Head of caudate nucleus (tissue), 42 donors: ENCODE data around the gene MEI1.
A peak's percentile ranks its signal among the peaks of the same experiment; 100 is the strongest.
"Not testable (repeated sequence)": the region's sequence is repeated elsewhere in the genome, so short reads cannot be mapped to it uniquely, and the experiment has no call there.

Source experiments
- DNase-seq, 42 donors: peaks; one replicate each; pipeline versions ENCODE4 v3.0.0 to v3.0.0-alpha.2; 2020 to 2021; ENCODE audit warnings: mixed read lengths in 7 of 42
- intact Hi-C: fragments of 100-400 bp; cut with DNase I; formaldehyde crosslinking; loops from one replicate; pipeline ENCODE4 v1.15.0; 2022

MEI1 gene, protein sequence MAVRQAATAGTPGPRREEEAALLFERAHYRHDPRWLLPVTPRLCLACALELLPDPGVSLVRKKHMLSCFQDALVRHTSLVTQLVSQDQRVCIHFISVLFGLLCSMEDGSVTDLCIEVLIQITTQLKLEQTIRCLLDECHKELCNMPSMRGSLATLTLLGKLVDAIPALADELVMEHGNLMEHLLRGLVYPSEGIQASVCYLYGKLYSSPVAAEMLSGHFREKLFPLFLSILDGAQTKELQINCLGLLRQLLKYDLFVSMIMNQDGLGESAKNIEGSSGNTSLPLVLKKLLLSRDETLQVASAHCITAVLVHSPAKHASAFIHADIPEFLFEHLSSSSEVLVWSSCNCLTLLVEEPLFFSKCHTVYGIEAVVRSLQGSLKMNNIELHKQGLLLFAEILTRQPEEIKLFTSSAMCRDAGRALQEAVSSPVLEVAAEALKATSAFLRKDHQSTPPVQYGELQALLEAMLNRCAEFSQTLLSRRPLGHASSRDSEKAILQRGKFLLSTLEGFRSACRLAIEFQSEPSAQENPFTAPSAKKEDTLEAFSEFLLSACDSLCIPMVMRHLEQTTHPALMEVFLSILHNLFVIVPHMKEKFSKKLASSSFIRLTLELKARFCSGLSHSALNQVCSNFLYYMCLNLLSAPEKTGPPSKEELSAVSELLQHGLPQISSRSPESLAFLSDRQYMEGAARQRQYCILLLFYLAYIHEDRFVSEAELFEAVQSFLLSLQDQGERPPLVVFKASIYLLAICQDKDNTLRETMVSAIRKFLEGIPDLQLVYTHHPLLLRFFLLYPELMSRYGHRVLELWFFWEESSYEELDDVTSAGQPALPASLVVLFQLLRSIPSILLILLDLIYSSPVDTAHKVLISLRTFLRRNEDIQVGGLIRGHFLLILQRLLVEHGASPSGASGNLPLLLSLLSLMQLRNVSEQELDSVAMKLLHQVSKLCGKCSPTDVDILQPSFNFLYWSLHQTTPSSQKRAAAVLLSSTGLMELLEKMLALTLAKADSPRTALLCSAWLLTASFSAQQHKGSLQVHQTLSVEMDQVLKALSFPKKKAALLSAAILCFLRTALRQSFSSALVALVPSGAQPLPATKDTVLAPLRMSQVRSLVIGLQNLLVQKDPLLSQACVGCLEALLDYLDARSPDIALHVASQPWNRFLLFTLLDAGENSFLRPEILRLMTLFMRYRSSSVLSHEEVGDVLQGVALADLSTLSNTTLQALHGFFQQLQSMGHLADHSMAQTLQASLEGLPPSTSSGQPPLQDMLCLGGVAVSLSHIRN

GRCh38 chr22:41699264-41700107 lies at the start of gene MEI1:
TSS of gene MEI1 (plus strand) at chr22:41699503. CDS start at chr22:41699539, 36 bp downstream.
- intact Hi-C loops, result no loop called here

DNA sequence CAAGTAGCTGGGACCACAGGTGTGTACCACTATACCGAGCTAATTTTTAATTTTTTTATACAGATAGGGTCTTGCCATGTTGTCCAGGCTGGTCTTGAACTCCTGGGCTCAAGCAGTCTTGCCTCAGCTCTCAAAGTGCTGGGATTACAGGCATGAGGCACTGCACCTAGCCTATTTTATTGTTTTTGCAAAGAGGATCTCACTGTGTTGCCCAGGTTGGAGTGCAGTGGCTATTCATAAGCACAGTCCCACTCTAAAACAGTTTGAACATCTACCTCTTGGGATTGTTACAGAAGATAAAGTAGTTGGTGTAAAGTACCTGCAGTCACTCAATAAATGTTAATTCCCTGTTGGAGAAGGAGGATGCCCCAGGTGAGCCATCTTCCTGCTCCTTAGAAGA lies 49.1 kb upstream of the MEI1 start:
- intact Hi-C loops, result no loop called here
- DNase-seq, result no peak

More at GRCh38 chr22:41699264-41700107, at the start of gene MEI1:
- peak; percentile 70 to 95 (median 88) for DNase-seq

DNA sequence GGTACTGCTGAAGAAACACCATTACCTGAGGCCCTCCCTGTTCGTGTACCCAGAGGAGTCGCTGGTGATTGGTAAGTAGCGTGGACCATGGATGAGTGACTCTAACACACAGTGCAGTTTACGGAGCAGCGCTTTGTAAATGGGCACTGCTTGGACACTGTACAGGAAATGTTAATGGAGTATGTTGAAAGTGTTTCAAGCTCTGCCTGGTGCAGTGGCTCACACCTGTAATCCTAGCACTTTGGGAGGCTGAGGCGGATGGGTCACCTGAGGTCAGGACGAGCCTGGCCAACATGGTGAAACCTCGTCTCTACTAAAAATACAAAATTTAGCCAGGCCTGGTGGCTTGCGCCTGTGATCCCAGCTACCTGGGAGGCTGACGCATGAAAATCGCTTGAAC lies 48.5 kb upstream of the MEI1 start:
- intact Hi-C loops, result no loop called here
- no peak for DNase-seq

DNA sequence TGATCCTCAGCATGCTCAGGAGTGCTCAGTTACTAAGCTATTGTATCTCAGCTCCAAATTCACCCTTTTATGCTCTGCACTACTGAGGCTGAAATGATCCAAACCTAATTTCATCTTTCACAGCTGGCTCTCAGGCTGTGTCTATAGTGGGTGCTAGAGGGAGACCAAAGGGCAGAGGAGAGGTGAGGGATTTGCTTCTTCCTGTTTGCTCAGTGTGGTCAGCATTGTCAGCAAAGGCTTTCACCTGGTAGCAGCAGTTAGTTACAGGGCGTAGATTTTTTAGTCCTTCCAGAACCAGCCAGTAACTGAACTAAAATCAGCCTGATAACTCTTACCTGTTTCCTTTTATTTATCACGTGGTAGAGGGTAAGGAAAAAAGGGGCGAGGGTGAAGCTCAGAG lies 45.0 kb upstream of the MEI1 start:
- intact Hi-C loops, result no loop called here
- DNase-seq, result no peak

DNA sequence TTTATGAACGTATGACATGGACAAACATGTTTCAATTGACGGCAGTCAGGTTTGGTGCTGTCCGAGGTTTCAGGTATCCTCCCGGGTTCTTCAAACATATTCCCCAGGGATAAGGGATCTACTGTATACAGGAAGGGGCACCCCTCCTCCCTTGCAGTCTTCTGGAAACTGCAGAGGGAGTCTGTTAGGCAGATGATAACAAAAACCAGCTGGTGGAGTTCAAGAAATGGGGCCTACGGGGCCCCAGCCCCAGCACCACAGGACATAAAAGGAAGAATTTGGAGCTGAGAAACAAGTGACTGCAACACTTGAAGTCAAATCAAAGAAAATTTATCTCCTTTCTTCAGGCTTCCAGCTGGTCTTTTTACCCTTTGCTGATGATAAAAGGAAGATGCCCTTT lies 42.7 kb upstream of the MEI1 start:
- intact Hi-C loops, result no loop called here
- no peak for DNase-seq

- intact Hi-C loops, result no loop called here
These were observed 41.6 kb upstream of the MEI1 start for GRCh38 chr22:41657709-41658108.

GRCh38 chr22:41658869-41659268 lies 40.4 kb upstream of the MEI1 start:
- DNase-seq, result no peak

More at GRCh38 chr22:41657709-41658108, 41.6 kb upstream of the MEI1 start:
- no peak for DNase-seq

DNA sequence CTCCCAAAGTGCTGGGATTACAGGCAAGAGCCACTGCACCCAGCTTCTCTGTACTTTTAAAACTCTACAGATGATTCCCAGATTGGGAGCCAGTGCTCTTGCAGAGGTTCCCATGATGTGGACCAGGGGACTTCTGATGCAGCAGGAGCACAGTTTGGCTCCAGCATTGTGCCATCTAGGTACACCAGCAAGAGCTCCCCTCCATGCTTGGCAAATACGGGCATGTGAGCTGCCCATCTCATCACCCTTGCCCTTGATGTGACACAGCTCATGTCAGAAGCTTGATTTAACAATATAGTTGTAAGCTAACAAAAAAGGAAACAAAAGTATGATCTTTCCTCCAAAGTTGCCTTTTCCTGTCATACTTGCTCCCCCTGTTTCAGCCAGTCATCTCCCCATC lies 39.4 kb upstream of the MEI1 start:
- no peak for DNase-seq
- intact Hi-C loops, result no loop called here

More at GRCh38 chr22:41658869-41659268, 40.4 kb upstream of the MEI1 start:
- intact Hi-C loops, result no loop called here

- DNase-seq, result no peak
- intact Hi-C loops, result no loop called here
These were observed 38.9 kb upstream of the MEI1 start for GRCh38 chr22:41660416-41660815.

DNA sequence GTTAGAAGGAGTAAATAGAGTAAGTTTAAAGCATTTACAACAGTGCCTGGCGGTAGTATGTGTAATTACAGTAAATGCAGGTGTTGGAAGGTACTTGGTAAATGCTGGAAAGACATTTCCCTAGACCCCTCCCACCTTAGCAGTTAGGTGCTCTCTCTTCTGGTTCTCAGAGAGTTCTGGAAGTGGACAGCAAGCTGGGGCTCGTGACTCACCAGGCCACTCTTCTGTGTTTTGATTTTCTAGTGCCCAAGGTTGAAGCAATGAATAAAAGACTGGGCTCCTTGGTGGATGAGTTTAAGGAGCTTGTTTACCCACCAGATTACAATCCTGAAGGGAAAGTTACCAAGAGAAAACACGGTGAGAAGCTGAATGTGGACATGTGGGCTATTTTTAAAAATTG lies 38.2 kb upstream of the MEI1 start:
- DNase-seq, result no peak
- intact Hi-C loops, result no loop called here

GRCh38 chr22:41661713-41662112 lies 37.6 kb upstream of the MEI1 start:
- intact Hi-C loops, result no loop called here
- no peak for DNase-seq

GRCh38 chr22:41663594-41663993 lies 35.7 kb upstream of the MEI1 start:
- DNase-seq, result not testable (repeated sequence)

GRCh38 chr22:41664490-41664889 lies 34.8 kb upstream of the MEI1 start:
- DNase-seq, result no peak
- intact Hi-C loops, result no loop called here

More at GRCh38 chr22:41663594-41663993, 35.7 kb upstream of the MEI1 start:
- intact Hi-C loops, result not testable (repeated sequence)

- intact Hi-C loops, result no loop called here
These were observed 34.4 kb upstream of the MEI1 start for GRCh38 chr22:41664951-41665350.

DNA sequence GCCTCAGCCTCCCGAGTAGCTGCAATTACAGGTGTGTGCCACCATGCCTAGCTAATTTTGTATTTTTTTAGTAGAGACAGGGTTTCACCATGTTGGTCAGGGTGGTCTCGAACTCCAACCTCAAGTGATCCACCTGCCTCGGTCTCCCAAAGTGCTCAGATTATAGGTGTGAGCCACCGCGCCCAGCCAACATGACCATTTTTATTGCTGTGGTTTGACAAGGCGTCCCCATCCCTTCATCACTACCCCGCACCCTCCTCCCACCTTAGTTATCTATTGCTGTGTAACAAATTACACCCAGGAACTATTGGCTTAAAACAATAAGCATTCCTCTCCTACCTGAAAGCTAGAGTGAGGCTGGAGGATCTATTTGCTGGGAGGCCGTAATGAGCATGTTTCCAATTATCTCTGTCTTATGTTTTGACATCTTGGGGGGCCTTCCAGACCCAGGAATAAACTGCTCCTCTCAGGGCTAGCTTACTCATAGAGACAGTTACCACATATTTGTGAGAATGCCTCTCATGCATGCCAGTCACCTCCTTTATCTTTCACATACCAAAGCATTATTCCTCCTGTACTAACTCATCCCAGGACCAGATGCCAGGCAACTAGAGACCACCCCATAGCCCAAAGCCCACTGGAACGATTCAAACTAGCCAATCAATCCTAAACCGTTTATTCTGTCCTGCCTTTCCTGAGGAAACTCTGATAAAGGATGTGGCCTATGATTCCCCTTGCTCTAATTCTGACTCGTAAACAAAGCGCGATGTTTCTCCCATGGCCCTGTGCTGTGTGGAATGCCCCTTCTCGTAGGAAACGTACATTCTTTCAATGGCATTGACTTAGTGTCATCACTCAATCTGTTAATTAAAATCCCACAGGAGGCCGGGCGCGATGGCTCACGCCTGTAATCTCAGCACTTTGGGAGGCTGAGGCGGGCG lies 30.1 kb upstream of the MEI1 start:
- intact Hi-C loops, result no loop called here
- DNase-seq, result peak in 1 of 42 donors; percentile 9

More at GRCh38 chr22:41664951-41665350, 34.4 kb upstream of the MEI1 start:
- peak in 1 of 42 donors; percentile 1 for DNase-seq

GRCh38 chr22:41672096-41672495 lies 27.2 kb upstream of the MEI1 start:
- peak in 1 of 42 donors; percentile 3 for DNase-seq

More at GRCh38 chr22:41672096-41672495, 27.2 kb upstream of the MEI1 start:
- intact Hi-C loops, result not testable (repeated sequence)
